H1 (cell line): Measurements from ENCODE around the gene GPC6. TPM values are rescaled to one million over a fixed set of nuclear protein-coding genes. Genes with fewer than 3 reads are reported as not detected.

ENCODE experiments used
- CTCF ChIA-PET: fragments of 300-600 bp; sonication (Branson Sonifier 250); formaldehyde crosslinking; loops from one replicate; lab custom pipeline; 2021; ENCODE audit not compliant: partially characterized antibody; lab: Charles Lee
- POLR2A ChIA-PET: fragments of 300-600 bp; sonication (Branson Sonifier 250); formaldehyde crosslinking; loops from one replicate; lab custom pipeline; 2021; ENCODE audit warnings: inconsistent platforms; ENCODE audit not compliant: partially characterized antibody; lab: Charles Lee
- DNase-seq, 2 experiments: peaks; one replicate each; pipeline versions ENCODE4 v3.0.0 to v3.0.0-alpha.2; 2010 to 2022; ENCODE audit warnings: low spot score in 2 of 2, low read depth in 1 of 2, mixed read lengths in 1 of 2
- FAIRE-seq: peaks from 2 replicates; lab custom pipeline; 2011; peaks lifted over from hg19 to GRCh38; lab: Jason Lieb, UNC
- H2AFZ ChIP-seq: 2 replicates; pipeline ENCODE4 v1.8.1; 2012; ENCODE audit warnings: low read length, inconsistent platforms
- H2AK5ac ChIP-seq: 2 replicates; pipeline ENCODE4 v1.6.1; 2013; ENCODE audit warnings: low read depth, low read length
- H2BK120ac ChIP-seq: replicated peaks from 2 replicates; pipeline ENCODE3; 2013; ENCODE audit warnings: low read depth, low read length, inconsistent platforms
- H2BK12ac ChIP-seq: 2 replicates; pipeline ENCODE4 v1.6.1; 2013; ENCODE audit warnings: low read depth, low read length
- H2BK15ac ChIP-seq: 2 replicates; pipeline ENCODE4 v1.6.1; 2013; ENCODE audit warnings: low read length
- H2BK20ac ChIP-seq: 2 replicates; pipeline ENCODE4 v1.6.1; 2013; ENCODE audit warnings: low read length
- H2BK5ac ChIP-seq: 2 replicates; pipeline ENCODE4 v1.6.1; 2013; ENCODE audit warnings: low read depth, low read length
- H3K14ac ChIP-seq: 2 replicates; pipeline ENCODE4 v1.6.1; 2013; ENCODE audit warnings: inconsistent platforms; ENCODE audit not compliant: insufficient read length
- H3K18ac ChIP-seq: 2 replicates; pipeline ENCODE4 v1.6.1; 2013; ENCODE audit warnings: low read length; ENCODE audit errors: extremely low read depth
- H3K23ac ChIP-seq: 2 replicates; pipeline ENCODE4 v1.6.1; 2013; ENCODE audit warnings: inconsistent platforms; ENCODE audit not compliant: insufficient read length
- H3K23me2 ChIP-seq: 2 replicates; pipeline ENCODE4 v1.6.1; 2013; ENCODE audit warnings: low read depth, low read length
- H3K27ac ChIP-seq: 2 replicates; pipeline ENCODE4 v1.6.1; 2011; ENCODE audit warnings: low read depth, low read length, inconsistent platforms
- H3K27me3 ChIP-seq, 4 experiments: replicated peaks in 1 of 4; 1 replicate in 1 of 4; 2 replicates in 3 of 4; pipeline versions ENCODE4 v1.6.1 to v1.8.1; 2011 to 2013; ENCODE audit warnings: low read length in 3 of 4, mild to moderate bottlenecking in 3 of 4, inconsistent platforms in 2 of 4, mixed read lengths in 2 of 4, moderate library complexity in 1 of 4; ENCODE audit not compliant: control insufficient read depth in 3 of 4, insufficient read depth in 3 of 4; ENCODE audit errors: extremely low read depth in 1 of 4
- H3K36me3 ChIP-seq, 4 experiments: 2 replicates each; pipeline versions ENCODE4 v1.6.1 to v1.8.1; 2011 to 2013; ENCODE audit warnings: mild to moderate bottlenecking in 4 of 4, low read length in 3 of 4, moderate library complexity in 2 of 4, control low read depth in 1 of 4, inconsistent platforms in 1 of 4; ENCODE audit not compliant: insufficient read depth in 4 of 4, control insufficient read depth in 2 of 4
- H3K4ac ChIP-seq: replicated peaks from 2 replicates; pipeline ENCODE3; 2013; ENCODE audit warnings: low read length, low read depth, mixed read lengths, inconsistent platforms; ENCODE audit not compliant: insufficient read length
- H3K4me1 ChIP-seq, 4 experiments: replicated peaks in 1 of 4; 1 replicate in 1 of 4; 2 replicates in 3 of 4; pipeline versions ENCODE4 v1.6.1 to v1.8.1; 2011 to 2013; ENCODE audit warnings: low read length in 3 of 4, inconsistent platforms in 2 of 4, mixed read lengths in 1 of 4; ENCODE audit not compliant: insufficient read depth in 4 of 4, control insufficient read depth in 3 of 4
- H3K4me2 ChIP-seq, 2 experiments: 2 replicates each; pipeline versions ENCODE4 v1.6.1 to v1.8.1; 2011 to 2013; ENCODE audit warnings: low read depth in 2 of 2, low read length in 2 of 2, control low read depth in 1 of 2, inconsistent platforms in 1 of 2, mild to moderate bottlenecking in 1 of 2; ENCODE audit not compliant: insufficient read depth in 1 of 2
- H3K4me3 ChIP-seq, 4 experiments: fragments of 200-600, 300-600 bp in 1 of 4; sonication (generic), shearing (Covaris generic), sonication (Bioruptor Twin) in 1 of 4; 2 replicates each; pipeline versions ENCODE4 v1.5.1 to v1.8.1; 2011 to 2016; ENCODE audit warnings: low read length in 4 of 4, low read depth in 3 of 4, control low read depth in 2 of 4, inconsistent platforms in 2 of 4, mild to moderate bottlenecking in 2 of 4, mixed read lengths in 1 of 4, moderate library complexity in 1 of 4; ENCODE audit not compliant: insufficient read depth in 2 of 4; ENCODE audit errors: extremely low read depth in 1 of 4
- H3K56ac ChIP-seq: replicated peaks from 2 replicates; pipeline ENCODE3; 2013; ENCODE audit warnings: low read depth, mild to moderate bottlenecking, mixed read lengths, low read length, inconsistent platforms; ENCODE audit not compliant: insufficient read length
- H3K79me1 ChIP-seq: 2 replicates; pipeline ENCODE4 v1.6.1; 2013; ENCODE audit warnings: low read depth, low read length, control low read depth
- H3K79me2 ChIP-seq, 2 experiments: 2 replicates each; pipeline versions ENCODE4 v1.6.1 to v1.8.1; 2012 to 2013; ENCODE audit warnings: low read length in 2 of 2, mild to moderate bottlenecking in 2 of 2, inconsistent platforms in 1 of 2; ENCODE audit not compliant: insufficient read depth in 2 of 2, control insufficient read depth in 1 of 2
- H3K9ac ChIP-seq, 4 experiments: replicated peaks in 1 of 4; 1 replicate in 1 of 4; 2 replicates in 3 of 4; pipeline versions ENCODE4 v1.6.1 to v1.8.1; 2011 to 2013; ENCODE audit warnings: low read depth in 3 of 4, low read length in 3 of 4, control low read depth in 2 of 4, mild to moderate bottlenecking in 2 of 4, moderate library complexity in 2 of 4, inconsistent platforms in 1 of 4; ENCODE audit errors: extremely low read depth in 1 of 4
- H3K9me3 ChIP-seq, 2 experiments: 2 replicates each; pipeline versions ENCODE4 v1.6.1 to v1.8.1; 2012 to 2013; ENCODE audit warnings: mild to moderate bottlenecking in 2 of 2, moderate library complexity in 2 of 2, control low read depth in 1 of 2, inconsistent platforms in 1 of 2, low read depth in 1 of 2, low read length in 1 of 2, mixed read lengths in 1 of 2; ENCODE audit not compliant: insufficient read depth in 2 of 2
- H4K20me1 ChIP-seq, 2 experiments: replicated peaks in 1 of 2; 2 replicates each; pipeline versions ENCODE3 to v1.8.1; 2011 to 2013; ENCODE audit warnings: inconsistent platforms in 2 of 2, low read length in 2 of 2, mild to moderate bottlenecking in 1 of 2; ENCODE audit not compliant: insufficient read depth in 2 of 2, control insufficient read depth in 1 of 2
- H4K5ac ChIP-seq: 2 replicates; pipeline ENCODE4 v1.6.1; 2013; ENCODE audit warnings: low read length, low read depth, mixed read lengths, inconsistent platforms; ENCODE audit not compliant: insufficient read length
- H4K8ac ChIP-seq: 2 replicates; pipeline ENCODE4 v1.8.0; 2013; ENCODE audit warnings: mild to moderate bottlenecking, moderate library complexity, low read length, inconsistent platforms; ENCODE audit not compliant: insufficient read depth; ENCODE audit errors: extremely low read depth
- H4K91ac ChIP-seq: replicated peaks from 2 replicates; pipeline ENCODE3; 2013; ENCODE audit warnings: low read length, mixed read lengths, inconsistent platforms; ENCODE audit not compliant: insufficient read length
- BACH1 ChIP-seq: IDR thresholded peaks from 2 replicates; pipeline ENCODE4 v1.6.1; 2012; ENCODE audit warnings: low read length, improper control_type of control experiment
- CREB1 ChIP-seq: IDR thresholded peaks from 2 replicates; pipeline ENCODE4 v1.6.1; 2012; ENCODE audit warnings: inconsistent platforms
- FOSL1 ChIP-seq: IDR thresholded peaks from 2 replicates; pipeline ENCODE4 v1.6.1; 2011; ENCODE audit warnings: mild to moderate bottlenecking, low read depth, low read length, moderate library complexity; ENCODE audit not compliant: insufficient read depth
- RAD21 ChIP-seq, 2 experiments: IDR thresholded peaks in 1 of 2; conservative IDR thresholded peaks in 1 of 2; 2 replicates each; pipeline ENCODE4 v1.6.1; 2011; ENCODE audit warnings: low read depth in 2 of 2, low read length in 2 of 2, improper control_type of control experiment in 1 of 2, inconsistent platforms in 1 of 2, mild to moderate bottlenecking in 1 of 2, moderate library complexity in 1 of 2
- RFX5 ChIP-seq: IDR thresholded peaks from 2 replicates; pipeline ENCODE4 v1.6.1; 2011; ENCODE audit warnings: low read depth, low read length, improper control_type of control experiment, borderline replicate concordance
- RNF2 ChIP-seq: fragments of 200-900, 300-1000 bp; sonication (generic); IDR thresholded peaks from 2 replicates; pipeline ENCODE4 v1.7.1; 2016; ENCODE audit warnings: borderline replicate concordance, low read depth, mild to moderate bottlenecking, antibody characterized with exemption, low read length; ENCODE audit not compliant: poor library complexity, severe bottlenecking; ENCODE audit errors: missing control alignments
- SIRT6 ChIP-seq: IDR thresholded peaks from one replicate; pipeline ENCODE4 v1.7.1; 2012; ENCODE audit warnings: low read length, inconsistent platforms
- SP1 ChIP-seq: IDR thresholded peaks from 2 replicates; pipeline ENCODE4 v1.6.1; 2011; ENCODE audit warnings: low read depth, low read length
- TAF7 ChIP-seq: optimal IDR thresholded peaks from 2 replicates; pipeline ENCODE3; 2011; ENCODE audit warnings: low read depth, mild to moderate bottlenecking, inconsistent platforms, low read length, moderate library complexity, borderline replicate concordance
- WGBS, 2 experiments: shearing (Covaris generic) in 1 of 2; methylation state at CpG; one replicate each; pipeline versions ENCODE4 v1.1.6 to v1.1.7; 2013 to 2015; ENCODE audit warnings: low lambda C conversion rate in 2 of 2, mixed read lengths in 2 of 2, inconsistent platforms in 1 of 2, low coverage in 1 of 2, missing lambda C conversion rate in 1 of 2; ENCODE audit not compliant: insufficient replicate concordance in 2 of 2, insufficient coverage in 1 of 2, insufficient read length in 1 of 2; ENCODE audit errors: extremely low coverage in 1 of 2, missing lambda C conversion rate in 1 of 2; 5-methylcytosine and 5-hydroxymethylcytosine counted together
- polyA plus RNA-seq, 7 experiments: library from polyadenylated mRNA; depleted of rRNA in 3 of 7; stranded (reverse) in 5 of 7; unstranded in 2 of 7; fragments of >200 nt in 5 of 7; fragments of 200-250 nt in 2 of 7; gene quantifications; 1 replicate in 5 of 7; 2 replicates in 1 of 7; 4 replicates in 1 of 7; pipeline versions ENCODE4 v1.2.1 to v1.2.3, GENCODE V29; 2011 to 2013; ENCODE audit warnings: missing spikeins in 2 of 7, mixed read lengths in 2 of 7
- total RNA-seq: library from RNA; stranded (reverse); fragmentation: NEBNext Ultra II Directional; extraction: Animal tissue kit (Norgen Biotek cat#: 25700); gene quantifications from 2 replicates; pipeline ENCODE4 v1.2.1, GENCODE V29; 2021
- TF ChIP-seq, protein P1 (sequence below): IDR thresholded peaks from 2 replicates; pipeline ENCODE4 v1.6.1; 2011; ENCODE audit warnings: low read length, improper control_type of control experiment

Gene GPC6
- total and polyA plus RNA-seq, 2 of the 8 experiments (the other 6 are each of a cell fraction or from before 2014, with no cell fraction given), result 5.4 to 12.0 TPM

DNA sequence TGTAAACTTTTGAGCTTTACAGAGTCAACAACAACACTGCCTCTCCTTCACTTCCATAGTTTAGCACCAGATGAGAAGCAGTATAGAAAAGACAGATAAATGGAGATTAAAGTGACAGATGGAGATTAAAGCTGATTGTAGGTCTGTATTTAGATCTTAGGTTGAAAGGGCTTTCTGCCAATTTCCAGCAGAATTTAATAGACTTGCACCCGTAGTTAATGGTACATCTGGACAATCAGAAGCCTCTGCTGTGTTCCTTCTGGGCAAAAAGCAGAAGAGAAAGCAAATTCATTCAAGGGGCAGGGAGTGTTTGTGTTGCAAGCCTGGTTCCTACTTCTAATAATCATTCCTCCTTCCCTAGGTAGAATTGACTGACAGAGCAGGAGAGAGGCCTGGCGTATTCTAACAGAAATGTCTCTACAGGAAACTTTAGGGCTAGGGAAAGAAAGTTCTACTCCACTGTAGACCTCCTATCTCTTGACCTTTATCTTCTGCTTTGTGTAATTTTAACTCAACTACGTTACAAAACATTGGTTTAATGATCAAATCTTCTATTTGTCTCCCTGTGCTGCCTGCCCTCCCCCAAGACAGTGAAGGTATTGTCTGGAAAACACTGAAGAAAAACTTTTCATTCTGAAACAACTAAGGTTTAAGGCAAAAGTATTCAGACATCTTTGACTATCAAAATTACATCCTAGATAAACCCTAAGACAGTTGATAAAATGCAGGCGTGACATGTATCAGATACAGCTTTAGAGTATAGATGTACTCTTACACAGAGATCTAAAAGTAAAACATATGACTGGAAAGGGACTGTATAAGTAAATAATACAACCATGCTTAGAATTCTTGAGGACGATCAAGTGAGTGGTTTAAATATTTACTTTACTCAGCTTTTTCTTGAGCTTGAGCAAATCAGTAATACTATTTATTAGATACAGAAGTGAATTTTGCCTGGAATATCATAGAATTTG is 44.4 kb downstream of the GPC6 start:
- no peak overlapping the region for H2BK12ac ChIP-seq
- DNase-seq, result no peak
- H3K4me1 ChIP-seq, result peaks cover 0 to 7% (median 5%) of the 10 kb centered on the region in 4 experiments; a peak in 2 of 7 replicates
- no peak overlapping the region for H2BK120ac ChIP-seq
- no peak overlapping the region; the same call in 1 of the 2 replicates for H2BK20ac ChIP-seq
- H2BK15ac ChIP-seq, result no peak overlapping the region
- no peak overlapping the region for H4K91ac ChIP-seq
- no peak overlapping the region for H4K5ac ChIP-seq
- H3K56ac ChIP-seq, result no peak overlapping the region
- H3K14ac ChIP-seq, result no peak overlapping the region
- no peak overlapping the region for H3K4me3 ChIP-seq
- no peaks in the 10 kb centered on the region for H4K20me1 ChIP-seq
- FAIRE-seq, result no peak
- H3K23me2 ChIP-seq, result no peaks in the 10 kb centered on the region
- H3K9ac ChIP-seq, result peak overlapping the region in 1 of 4 experiments; percentile 49; a peak in 1 of 7 replicates
- no peaks in the 10 kb centered on the region for H3K36me3 ChIP-seq
- H3K79me1 ChIP-seq, result no peaks in the 10 kb centered on the region
- no peak overlapping the region for H3K27ac ChIP-seq
- no peak overlapping the region for H3K4ac ChIP-seq
- no peak overlapping the region for H4K8ac ChIP-seq
- POLR2A ChIA-PET, result no interaction called here
- WGBS, 2 experiments, result 85% methylated on average over 5 of the region's 5 CpGs; no CpG with 5 or more reads in 1 of the 2 experiments
- H3K79me2 ChIP-seq, result no peaks in the 10 kb centered on the region
- no peak overlapping the region for H3K18ac ChIP-seq
- no peak overlapping the region for H2AK5ac ChIP-seq
- H3K4me2 ChIP-seq, result no peak overlapping the region
- H3K23ac ChIP-seq, result no peak overlapping the region
- H2AFZ ChIP-seq, result no peak overlapping the region
- no peak overlapping the region for H2BK5ac ChIP-seq
- no peaks in the 10 kb centered on the region for H3K9me3 ChIP-seq
- H3K27me3 ChIP-seq, result no peaks in the 10 kb centered on the region
- CTCF ChIA-PET, result interaction anchor here (0.8 kb wide), 1 partner anchor 12 kb away, joined by 3 read pairs; no protein-coding TSS in a partner anchor
- TF ChIP-seq BACH1 (no peak), SP1 (no peak), RNF2 (no peak), CREB1 (no peak), RFX5 (no peak), TAF7 (no peak), SIRT6 (no peak), FOSL1 (no peak), RAD21 (IDR thresholded peaks at IDR 0.05 in 1 of 2, conservative IDR thresholded peaks at IDR 0.05 in 1 of 2; ENCODE audit: low read depth in 2 of 2, low read length in 2 of 2) (no peak)
- TF ChIP-seq, protein P1, sequence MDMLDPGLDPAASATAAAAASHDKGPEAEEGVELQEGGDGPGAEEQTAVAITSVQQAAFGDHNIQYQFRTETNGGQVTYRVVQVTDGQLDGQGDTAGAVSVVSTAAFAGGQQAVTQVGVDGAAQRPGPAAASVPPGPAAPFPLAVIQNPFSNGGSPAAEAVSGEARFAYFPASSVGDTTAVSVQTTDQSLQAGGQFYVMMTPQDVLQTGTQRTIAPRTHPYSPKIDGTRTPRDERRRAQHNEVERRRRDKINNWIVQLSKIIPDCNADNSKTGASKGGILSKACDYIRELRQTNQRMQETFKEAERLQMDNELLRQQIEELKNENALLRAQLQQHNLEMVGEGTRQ, result no peak
